Activated CD4-positive, alpha-beta T cell treated with anti-CD3 and anti-CD28 coated beads, Interleukin-2, Interleukin-6, amounts not matched to agents 100 ng/mL and 50 ng/mL, durations not matched to agents 16 hours and 8 hours (primary cell): ENCODE results near the gene GZMM.
"Not testable (repeated sequence)": the region's sequence is repeated elsewhere in the genome, so short reads cannot be mapped to it uniquely, and the experiment has no call there.

Experiments
- DNase-seq: peaks from one replicate; pipeline ENCODE4 v3.0.0-alpha.2; 2020

GZMM gene

DNA sequence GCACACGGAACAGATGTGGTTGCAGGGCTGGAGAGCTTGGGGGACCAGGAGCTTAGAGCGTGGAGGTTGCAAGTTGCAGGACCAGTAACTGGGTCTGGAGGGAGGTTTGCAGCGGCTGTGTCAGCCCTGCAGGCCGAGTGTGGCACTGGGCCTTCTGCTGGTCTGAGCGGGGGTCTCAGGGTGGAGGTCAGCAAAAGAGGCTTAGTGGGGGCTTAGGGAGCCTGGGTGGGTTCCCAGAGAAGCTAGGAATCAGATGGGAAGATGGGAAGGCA, 40.1 kb downstream of the GZMM start:
- DNase-seq, result no peak

DNA sequence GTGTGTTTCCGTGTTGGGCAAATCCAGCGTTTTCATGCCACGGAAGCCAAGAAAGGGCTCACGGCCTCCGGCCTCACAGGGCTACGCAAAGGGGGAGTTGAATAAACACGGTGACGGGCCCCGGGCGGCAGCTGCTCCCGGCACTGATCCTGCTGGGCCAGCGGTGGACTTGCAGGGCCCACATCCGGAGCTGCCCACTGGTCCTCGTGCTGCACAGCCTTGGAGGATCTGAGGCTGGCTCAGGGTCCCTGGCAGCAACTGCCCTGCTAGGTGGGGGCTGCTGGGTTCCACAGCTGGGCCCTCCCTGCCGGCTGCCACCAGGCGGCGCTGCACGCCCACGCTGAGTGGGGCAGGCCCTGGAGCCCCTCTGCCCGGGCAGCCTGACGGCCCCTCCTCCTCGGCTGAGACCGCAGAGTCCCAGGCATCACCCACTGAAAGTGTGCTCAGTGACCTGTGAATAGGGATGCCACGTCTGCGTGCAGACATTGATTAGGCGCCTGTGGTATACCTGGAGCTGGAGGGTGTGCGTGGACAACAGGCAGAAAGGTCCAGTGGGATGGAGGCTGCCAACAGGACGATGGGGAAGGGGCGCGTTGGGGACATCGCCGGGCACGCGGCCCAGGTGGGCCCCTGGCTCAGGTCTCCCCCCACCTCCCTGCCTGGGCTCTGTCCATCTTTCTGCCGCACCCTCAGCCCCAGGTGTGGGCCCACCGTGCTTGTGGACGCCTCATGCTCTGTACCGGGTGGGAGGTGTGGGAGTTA, 40.6 kb downstream of the GZMM start:
- DNase-seq, result peak; percentile 72

DNA sequence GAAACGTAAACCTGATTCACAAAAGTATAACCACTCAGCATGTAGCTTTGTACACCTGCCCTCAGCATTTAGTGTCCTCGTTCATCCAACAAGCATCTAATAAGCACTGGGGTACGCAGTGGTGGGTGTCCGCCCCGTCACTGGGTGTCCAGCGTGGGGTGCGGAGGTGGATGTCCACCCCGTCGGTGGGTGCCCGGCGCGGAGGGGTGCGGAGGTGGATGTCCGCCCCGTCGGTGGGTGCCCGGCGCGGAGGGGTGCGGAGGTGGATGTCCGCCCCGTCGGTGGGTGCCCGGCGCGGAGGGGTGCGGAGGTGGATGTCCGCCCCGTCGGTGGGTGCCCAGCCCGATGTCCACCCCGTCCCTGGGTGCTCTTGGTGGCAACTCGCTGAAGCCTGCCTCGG, 41.3 kb downstream of the GZMM start:
- DNase-seq, result not testable (repeated sequence)

DNA sequence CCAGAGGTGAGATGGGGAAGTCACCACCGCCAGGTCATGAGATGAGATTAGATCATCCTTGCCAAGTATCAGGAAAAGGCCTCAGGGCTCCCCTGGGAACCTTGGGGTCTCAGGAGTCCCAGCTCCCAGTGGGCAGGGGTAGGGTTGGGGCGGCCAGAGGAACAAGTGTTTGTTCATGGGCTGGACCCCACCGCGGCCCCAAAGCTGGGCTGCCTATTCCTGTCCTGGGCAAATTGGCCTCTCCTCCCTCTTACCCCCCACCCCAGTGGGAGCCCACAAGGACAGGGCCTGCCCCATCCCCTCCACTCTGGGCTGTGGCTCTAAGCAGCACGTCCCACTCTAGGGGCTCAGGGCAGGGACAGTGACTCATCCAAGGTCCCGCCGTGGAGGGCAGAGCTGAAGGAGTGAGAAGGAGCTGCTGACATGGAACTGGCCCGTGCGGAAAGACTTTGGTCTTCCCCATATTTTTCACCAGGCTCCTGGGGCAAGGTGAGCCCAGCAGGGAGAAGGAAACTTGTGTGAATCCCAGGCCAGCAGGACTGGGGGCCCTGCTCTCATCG, 41.8 kb downstream of the GZMM start:
- DNase-seq, result no peak

- DNase-seq, result peak; percentile 74
Observed at GRCh38 chr19:588093-588740, 44.4 kb downstream of the GZMM start.

DNA sequence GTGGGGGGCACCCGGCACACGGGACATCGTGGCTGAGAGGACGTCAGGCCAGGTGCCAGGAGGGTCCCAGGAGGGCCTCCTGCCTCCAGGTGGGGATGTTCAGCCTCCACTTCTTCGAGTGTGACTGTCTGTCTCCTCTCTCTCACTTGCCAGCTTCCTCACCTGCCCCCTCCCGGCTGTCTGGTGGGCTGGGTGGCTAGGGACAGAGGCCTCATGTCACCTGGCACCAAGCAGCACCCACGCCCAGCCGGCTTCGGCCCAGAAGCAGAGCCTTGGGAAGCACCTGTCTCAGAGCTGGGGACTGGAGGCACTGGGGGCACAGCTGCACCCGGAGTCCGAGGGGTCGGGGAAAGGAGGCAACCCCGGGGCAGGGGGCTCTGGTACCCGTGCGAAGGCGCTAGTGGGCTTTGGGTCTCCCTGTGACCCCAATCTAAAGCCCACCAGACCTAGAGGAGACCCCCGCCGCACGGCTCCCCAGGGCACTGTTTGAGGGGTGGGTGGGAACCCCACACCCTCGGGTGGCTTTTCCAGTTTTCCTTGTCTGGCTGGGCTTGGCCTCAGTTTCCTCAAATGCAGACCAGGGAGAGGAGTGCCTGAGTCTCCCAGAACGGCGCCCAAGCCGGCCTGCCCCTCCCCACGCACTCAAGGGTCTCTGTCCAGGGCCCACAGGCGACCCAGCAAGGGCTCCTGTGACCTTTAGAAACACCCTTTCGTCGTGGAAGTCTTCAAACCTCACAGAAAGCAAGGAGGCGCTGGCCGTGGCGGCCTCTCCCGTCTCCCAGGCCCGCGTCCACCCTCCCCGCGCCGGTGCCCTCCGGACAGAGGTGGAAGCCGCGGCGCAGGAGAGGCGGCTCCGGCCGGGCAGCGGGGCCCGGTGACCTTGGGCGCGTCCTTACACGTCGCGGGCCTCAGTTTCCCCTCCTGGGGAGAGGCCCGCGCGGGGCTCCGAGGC, 45.2 kb downstream of the GZMM start:
- DNase-seq, result no peak

- no peak for DNase-seq
Observed at GRCh38 chr19:589693-590395, 46.0 kb downstream of the GZMM start, which contains the start of gene HCN2. TSS of gene HCN2 (plus strand) at chr19:589881. CDS start at chr19:589946, 65 bp downstream.

GRCh38 chr19:590396-590745, 46.5 kb downstream of the GZMM start:
- peak; percentile 49 for DNase-seq

DNA sequence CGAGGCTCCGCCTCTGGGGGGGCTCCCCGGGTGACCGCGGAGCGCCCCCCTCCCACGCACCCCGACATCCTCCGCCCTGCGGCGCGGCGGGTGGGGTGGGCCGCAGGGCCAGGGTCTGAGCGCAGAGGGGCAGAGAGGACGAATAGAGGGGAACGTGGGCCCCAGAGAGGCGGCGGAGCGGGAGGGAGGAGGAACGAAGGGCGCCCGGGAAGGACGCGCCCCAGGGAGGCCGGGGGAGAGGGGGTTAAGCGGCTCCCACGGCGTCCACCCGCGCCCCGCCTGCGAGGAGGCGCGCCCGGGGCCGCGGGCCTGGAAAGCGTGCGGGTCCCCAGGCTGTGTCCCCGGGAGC, 46.9 kb downstream of the GZMM start:
- no peak for DNase-seq

DNA sequence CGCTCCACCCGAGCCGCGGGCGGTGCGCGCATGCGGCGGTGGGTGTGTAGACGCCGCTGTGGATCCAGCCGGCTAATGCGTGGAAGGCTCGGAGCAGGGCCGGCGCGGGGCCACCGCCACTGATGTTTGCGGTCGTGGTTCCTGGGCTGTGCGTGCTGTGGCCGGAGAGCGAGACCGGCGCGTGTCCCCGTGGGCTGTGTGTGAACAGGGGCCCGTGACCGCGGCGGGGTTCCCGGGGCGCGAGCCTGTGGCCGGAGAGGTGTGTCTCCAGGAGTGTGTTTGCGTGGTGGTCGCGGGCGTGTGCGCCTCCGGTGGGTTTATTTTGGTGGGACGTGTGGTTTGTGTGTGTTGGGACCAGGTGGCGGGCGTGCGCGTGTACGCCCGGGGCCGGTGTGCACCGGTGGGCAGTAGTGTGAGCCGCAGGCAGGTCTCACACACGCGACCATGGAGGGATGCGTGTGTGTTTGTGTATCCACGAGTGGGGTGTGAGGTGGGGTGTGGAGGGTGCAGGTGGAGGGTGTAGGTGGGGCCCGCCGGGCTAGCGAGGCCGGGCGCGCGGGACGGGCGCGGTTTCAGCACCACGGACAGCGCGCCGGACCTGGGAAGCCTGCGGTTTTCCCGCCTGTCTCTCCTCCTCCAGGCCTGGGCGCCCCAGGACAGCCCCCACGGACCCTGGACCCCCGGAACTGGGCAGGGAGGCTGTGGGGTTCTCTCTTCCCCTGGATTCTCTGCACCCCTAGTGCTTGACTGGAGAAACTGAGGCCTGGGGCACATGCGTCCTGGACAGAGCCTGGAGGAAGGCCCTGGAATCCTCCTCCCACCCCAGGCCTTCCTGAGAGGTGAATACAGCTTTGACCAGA, 47.5 kb downstream of the GZMM start:
- DNase-seq, result no peak

DNA sequence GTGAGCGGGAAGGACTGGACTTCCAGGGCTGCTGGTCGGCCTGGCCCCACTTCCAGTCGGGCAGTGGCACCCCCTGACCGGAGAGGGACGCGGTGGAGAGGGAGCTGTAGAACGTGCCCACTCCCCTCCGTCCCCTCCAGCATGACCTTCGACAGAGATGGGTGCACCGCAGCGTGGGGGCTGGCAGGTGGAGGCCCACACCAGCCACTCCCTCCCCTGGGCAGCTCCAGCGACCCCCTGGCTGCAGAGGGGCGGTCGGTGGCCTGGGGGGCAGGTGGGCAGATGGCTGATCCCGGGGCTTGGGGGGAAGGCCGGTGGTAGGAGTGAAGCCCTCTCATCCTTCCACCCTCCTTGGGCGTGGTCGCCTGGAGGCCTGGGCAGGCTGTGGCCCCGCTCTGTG, 48.2 kb downstream of the GZMM start:
- no peak for DNase-seq

DNA sequence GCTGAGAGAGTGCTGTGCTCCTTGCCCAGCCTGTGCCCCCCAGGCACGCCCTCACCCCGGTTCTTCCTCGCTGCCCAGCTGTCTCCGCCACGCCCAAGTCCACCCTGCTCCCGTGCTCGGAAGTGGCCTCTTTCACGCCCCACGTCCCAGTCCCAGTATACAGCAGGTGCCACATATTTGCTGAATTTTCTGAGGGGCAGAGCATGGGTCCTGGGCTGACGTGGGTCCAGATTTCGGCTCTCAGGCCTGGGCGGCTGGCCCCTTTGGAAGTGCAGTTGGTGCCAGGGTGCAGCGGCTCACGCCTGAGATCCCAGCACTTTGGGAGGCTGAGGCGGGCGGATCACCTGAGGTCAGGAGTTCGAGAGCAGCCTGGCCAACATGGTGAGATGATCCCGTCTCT, 49.2 kb downstream of the GZMM start:
- DNase-seq, result no peak

DNA sequence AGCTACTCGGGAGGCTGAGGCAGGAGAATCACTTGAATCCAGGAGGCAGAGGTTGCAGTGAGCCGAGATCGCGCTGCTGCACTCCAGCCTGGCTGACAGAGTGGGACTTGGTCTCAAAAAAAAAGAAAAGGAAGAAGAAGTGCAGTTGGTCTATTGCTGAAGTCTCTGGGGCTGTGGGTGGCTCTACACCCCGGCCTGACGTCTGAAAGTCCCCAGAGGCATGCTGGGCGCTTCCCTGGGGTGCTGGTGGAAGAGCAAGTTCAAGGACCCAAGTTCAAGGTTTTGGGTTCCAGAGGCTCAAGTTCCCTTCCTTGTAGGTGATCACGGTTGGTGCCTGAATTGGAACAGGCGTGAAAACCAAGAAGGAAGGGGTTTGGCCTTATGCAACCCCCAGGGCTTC, 49.7 kb downstream of the GZMM start:
- no peak for DNase-seq

DNA sequence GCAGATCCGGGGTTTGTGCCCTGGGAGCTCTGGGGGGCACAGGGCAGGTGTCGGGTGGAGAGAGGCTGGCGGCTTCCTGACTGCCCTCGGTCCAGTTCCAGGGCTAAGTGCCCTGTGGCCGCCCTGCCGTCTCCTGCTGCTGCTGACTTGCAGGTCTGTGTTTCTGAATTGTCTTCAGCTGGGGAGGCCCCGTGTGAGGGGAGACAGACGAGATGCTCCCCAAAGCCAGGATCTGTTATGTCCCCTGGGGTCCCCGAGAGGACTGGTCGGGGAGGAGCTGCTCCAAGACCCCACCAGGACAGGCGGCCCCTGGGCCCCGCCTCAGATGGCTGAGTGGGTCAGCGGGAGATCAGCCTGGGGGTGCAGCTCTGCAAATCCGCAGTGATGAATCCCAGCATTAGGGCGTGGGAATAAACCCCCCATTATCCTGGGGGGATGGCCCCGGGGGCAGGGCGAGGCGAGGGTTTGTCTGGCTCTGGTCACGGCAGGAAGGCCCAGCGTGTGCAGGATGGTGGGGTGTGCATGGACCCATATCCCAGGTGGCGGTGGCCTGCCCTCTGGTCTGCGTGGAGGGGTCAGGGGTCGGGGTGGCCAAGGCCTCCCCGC, 50.5 kb downstream of the GZMM start:
- DNase-seq, result no peak

DNA sequence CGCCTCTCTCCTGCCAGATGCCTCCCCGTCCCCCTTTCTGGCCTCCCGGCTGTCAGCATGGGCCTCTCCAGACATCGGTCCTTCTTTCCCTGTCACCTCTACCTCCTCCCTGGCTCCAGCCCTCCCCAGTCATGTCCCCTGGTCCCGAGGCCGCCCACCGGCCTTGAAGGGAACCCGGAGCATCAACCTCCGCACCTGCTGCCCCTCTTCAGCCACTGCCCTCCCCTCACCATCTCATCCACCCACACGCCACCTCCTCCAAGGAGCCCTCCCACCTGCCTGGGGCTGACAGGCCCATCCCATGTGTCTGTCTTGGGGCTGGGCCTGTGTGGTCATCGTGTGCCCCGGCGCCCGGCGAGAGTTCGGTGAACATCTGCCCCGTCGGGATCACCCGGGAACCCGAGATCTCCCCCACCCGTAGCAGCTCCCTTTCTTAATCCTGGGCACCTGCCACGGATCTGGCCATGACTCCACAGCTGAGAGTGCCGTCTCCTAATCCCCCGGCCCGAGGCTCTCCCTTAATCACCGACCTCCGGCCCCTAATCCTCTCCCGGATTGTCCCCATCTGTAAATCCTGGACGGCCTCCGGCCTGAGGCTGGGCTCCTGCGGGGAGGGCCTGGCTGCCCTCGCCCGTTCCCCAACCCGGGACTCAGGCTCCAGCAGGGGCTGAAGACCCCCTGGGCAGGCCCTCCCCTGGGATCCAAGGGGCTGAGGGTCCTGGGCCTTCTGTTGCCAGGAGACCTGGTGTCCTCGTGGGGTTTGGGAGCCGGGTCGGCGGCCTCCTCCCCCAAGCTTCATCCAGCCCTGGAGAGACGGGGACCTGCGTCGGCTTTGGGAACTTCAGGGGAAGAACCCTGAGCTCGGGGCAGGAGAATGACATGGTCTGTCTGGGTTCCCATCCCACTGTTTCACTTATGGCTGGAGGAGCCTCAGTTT, 51.7 kb downstream of the GZMM start:
- no peak for DNase-seq

- no peak for DNase-seq
Observed at GRCh38 chr19:596263-596655, 52.4 kb downstream of the GZMM start.

- DNase-seq, result no peak
Observed at GRCh38 chr19:597406-598315, 53.8 kb downstream of the GZMM start.
